Panc1 (cell line): ENCODE measurements around the gene TRAF6.

Experiments
- POLR2AphosphoS5 ChIP-seq: IDR thresholded peaks from 2 replicates; pipeline ENCODE4 v1.6.1; 2012; ENCODE audit warnings: mild to moderate bottlenecking, low read depth, low read length, moderate library complexity
- SIN3A ChIP-seq: IDR thresholded peaks from 2 replicates; pipeline ENCODE4 v1.6.1; 2012; ENCODE audit warnings: low read depth, mild to moderate bottlenecking, low read length, moderate library complexity, borderline replicate concordance; ENCODE audit not compliant: insufficient read depth
- TCF7L2 ChIP-seq: IDR thresholded peaks from 2 replicates; pipeline ENCODE4 v1.6.1; 2011; ENCODE audit warnings: mild to moderate bottlenecking, low read depth, low read length, inconsistent platforms
- TF ChIP-seq, protein P1 (sequence below): fragments of 450-650 bp; IDR thresholded peaks from 2 replicates; pipeline ENCODE4 v1.5.1; 2017; ENCODE audit warnings: mild to moderate bottlenecking
- TF ChIP-seq, protein P2 (sequence below), 2 experiments: IDR thresholded peaks; 2 replicates each; pipeline ENCODE4 v1.6.1; 2011 to 2012; ENCODE audit warnings: low read depth in 2 of 2, control low read depth in 1 of 2, low read length in 1 of 2, mild to moderate bottlenecking in 1 of 2, moderate library complexity in 1 of 2; ENCODE audit not compliant: insufficient read depth in 1 of 2

DNA sequence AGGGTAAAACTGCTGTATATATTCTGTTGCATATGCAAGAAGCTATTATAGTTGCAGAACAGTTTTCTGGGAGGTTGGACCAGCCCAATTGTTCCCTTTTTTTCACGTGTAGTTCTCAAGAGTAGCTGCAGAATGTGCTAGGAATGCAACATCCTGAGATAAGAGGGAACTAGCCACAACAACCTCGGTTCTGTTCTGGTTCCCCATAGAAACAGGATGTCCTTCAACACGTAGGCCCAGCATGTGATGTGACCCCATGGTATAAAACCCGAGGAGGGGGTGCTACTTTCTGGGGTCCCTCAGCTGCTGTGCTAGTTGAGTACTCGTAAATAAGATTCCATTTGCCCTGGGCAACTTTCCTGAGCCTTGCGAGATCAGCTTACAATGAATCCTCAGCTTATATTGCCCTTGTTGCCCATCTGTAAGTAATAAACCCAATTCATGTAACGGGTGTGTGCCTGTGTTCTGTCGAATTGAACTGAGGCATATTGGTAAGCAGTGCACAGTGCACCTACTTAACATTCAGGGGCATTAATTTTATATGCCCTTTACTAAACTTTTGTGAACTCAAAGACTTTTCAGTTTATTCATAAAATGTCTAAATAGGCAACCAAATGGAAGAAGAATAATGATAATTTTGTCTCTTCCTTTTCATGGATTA lies 23.0 kb upstream of the TRAF6 start:
- TF ChIP-seq, protein P1, sequence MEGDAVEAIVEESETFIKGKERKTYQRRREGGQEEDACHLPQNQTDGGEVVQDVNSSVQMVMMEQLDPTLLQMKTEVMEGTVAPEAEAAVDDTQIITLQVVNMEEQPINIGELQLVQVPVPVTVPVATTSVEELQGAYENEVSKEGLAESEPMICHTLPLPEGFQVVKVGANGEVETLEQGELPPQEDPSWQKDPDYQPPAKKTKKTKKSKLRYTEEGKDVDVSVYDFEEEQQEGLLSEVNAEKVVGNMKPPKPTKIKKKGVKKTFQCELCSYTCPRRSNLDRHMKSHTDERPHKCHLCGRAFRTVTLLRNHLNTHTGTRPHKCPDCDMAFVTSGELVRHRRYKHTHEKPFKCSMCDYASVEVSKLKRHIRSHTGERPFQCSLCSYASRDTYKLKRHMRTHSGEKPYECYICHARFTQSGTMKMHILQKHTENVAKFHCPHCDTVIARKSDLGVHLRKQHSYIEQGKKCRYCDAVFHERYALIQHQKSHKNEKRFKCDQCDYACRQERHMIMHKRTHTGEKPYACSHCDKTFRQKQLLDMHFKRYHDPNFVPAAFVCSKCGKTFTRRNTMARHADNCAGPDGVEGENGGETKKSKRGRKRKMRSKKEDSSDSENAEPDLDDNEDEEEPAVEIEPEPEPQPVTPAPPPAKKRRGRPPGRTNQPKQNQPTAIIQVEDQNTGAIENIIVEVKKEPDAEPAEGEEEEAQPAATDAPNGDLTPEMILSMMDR, result no peak
- no peak for TF ChIP-seq POLR2AphosphoS5
- TF ChIP-seq, protein P2, sequence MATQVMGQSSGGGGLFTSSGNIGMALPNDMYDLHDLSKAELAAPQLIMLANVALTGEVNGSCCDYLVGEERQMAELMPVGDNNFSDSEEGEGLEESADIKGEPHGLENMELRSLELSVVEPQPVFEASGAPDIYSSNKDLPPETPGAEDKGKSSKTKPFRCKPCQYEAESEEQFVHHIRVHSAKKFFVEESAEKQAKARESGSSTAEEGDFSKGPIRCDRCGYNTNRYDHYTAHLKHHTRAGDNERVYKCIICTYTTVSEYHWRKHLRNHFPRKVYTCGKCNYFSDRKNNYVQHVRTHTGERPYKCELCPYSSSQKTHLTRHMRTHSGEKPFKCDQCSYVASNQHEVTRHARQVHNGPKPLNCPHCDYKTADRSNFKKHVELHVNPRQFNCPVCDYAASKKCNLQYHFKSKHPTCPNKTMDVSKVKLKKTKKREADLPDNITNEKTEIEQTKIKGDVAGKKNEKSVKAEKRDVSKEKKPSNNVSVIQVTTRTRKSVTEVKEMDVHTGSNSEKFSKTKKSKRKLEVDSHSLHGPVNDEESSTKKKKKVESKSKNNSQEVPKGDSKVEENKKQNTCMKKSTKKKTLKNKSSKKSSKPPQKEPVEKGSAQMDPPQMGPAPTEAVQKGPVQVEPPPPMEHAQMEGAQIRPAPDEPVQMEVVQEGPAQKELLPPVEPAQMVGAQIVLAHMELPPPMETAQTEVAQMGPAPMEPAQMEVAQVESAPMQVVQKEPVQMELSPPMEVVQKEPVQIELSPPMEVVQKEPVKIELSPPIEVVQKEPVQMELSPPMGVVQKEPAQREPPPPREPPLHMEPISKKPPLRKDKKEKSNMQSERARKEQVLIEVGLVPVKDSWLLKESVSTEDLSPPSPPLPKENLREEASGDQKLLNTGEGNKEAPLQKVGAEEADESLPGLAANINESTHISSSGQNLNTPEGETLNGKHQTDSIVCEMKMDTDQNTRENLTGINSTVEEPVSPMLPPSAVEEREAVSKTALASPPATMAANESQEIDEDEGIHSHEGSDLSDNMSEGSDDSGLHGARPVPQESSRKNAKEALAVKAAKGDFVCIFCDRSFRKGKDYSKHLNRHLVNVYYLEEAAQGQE (IDR thresholded peaks at IDR 0.05; ENCODE audit: insufficient read depth in 1 of 2, low read depth in 2 of 2, low read length in 1 of 2), result no peak
- no peak for TF ChIP-seq SIN3A
- no peak for TF ChIP-seq TCF7L2
